NAMALWA (cell line): ENCODE measurements around the gene OR2C3.
A peak's percentile ranks its signal among the peaks of the same experiment; 100 is the strongest.

ENCODE experiments used
- DNase-seq: peaks from one replicate; pipeline ENCODE4 v3.0.0-alpha.2; 2015; ENCODE audit warnings: low spot score

OR2C3 gene

DNA sequence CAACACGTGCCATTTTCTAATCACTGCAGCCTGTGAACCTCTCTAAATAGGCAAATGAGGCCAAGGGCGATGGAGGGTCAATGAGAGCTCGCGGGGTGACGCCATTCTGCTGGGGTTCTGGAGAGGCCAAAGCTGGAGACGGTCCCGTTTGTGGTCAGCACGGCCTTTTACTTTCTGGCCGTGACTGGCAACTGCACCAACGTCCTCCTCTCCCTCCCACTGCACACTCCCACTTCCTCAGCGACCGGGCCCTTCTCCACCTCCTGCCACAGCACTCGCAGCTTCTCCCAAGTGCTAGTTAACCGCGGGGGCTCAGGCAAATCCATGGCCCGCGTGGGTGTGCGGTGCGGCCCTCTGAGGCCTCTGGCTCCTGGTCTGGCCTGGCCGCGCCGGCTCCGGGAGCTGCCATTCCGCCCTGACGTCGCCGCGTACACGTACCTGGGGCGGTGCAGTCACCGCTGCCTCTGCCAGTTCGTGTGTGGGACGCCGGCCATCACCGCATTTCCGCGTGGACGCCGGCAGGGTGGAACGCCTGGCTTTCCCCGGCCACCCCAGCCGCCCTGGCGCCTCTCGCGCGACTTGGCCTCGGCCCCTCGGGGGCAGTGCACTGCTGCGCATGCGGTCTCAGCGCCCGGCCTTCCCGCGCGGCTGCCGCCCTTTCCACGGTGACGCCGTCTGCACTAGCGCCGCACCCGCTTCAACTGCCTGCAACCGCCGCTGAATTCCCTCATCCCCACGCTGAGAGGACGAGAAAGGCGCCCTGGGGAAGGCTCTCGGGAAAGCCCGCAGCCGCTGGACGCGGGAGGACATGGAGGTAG is 18.2 kb downstream of the OR2C3 start:
- DNase-seq: no peak

DNA sequence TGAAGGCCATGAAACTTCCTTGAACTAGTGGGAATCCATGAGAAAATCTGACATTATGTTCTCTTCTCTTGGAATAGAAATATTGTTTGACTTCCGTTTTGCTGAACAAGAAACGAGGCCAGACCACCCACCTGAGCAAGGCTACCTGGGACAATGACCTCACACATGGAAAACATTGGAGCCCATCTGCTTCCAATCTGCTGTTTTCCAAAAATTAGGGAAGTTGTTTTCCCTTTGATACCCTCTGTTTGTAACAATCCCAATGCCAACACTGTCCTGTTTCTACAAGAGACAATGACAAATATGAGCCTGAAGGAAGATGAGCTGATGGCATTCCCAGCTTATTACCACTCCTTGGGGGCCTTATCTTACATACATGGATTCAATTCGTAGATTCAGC is 29.4 kb downstream of the OR2C3 start:
- DNase-seq: no peak

DNA sequence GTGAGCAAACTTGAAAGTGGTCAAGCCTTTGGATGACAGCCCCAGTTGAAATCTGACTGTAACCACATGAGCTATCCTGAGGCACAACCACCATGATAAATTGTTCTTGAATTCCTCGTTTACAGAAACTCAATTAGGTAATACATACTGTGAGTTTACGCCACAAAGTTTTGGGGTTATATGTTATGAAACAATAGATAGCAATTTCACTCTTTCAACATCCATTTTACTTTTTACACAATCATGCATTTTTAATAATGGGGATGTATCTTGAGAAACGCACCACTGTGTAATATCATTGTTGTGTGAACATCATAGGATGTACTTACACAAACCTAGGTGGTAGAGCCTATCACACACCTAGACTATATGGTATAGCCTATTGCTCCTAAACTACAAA is 35.4 kb downstream of the OR2C3 start:
- DNase-seq: no peak

DNA sequence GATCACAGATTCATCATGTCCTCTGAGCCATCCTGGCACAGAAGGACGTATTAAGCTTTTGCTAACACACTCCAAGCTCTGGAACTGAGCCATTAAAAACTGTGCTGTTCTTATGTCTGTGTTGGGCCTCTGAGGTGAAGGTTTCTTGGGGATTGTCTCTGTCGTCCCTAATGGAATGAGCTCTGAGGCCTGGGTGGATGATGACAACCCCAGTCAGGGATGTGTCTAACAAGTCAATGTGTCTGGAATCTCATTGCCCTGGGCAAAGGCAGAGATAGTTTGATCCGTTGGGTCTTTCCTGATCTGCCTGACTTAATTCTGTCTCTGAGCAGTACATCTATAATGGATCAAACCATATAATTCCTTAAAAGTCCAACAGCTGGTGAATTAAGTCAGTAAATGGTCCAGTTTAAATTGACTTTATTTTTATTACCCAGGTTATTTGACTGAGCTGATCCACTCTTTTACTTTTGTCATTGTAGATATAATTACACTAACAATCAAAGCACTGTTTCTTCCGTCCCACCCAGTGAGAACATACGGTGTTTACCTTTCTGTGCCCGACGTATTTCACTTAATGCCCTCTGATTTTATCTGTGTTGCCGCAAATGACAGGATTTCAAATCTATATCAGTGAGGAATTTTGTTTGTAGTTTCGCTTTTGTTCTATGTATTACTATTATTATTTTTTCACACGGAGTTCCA is 39.5 kb downstream of the OR2C3 start:
- no peak for DNase-seq

DNA sequence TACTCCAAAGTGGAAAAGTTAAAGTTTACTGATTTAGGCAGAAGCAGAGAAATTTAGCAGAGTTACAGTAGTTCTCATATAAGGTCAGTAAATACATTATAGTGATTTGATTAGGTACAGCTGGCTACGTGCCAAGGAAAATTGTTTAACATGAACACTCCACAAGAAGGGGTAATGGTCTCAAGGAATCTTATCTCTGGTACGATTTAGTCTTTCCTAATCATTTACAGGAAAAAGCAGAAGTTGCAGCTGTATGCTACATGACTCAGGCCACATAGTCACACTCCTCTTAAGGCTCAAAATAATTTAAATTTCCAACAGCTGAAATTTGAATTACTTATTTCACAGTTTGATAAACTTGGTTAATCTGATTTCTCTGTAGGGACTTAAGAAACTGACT is 41.5 kb downstream of the OR2C3 start:
- no peak for DNase-seq

DNA sequence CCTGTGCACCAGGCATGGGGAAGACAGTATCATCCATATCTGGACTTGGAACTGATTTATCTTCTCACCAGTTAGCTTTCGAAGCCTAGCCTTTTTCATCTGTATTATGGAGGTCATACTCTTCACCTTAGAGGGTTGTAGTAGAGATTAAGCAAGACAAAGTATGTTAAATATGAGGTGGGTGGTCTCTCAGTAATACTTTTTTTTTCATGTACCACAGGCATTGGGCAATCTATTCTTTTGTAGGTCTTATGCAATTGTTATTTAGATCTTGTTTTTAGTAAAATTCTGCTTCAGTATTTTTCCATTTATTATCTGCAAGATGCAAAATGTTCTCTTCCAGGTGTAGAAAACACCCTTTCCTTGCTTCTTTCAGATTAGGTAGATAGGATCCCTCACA is 43.1 kb downstream of the OR2C3 start:
- DNase-seq: no peak

DNA sequence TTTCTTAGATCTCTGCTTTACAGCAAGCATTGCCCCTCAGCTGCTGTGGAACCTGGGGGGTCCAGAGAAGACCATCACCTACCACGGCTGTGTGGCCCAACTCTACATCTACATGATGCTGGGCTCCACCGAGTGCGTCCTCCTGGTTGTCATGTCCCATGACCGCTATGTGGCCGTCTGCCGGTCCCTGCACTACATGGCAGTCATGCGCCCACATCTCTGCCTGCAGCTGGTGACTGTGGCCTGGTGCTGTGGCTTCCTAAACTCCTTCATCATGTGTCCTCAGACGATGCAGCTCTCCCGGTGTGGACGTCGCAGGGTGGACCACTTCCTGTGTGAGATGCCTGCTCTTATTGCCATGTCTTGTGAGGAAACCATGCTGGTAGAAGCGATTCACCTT is 44.9 kb downstream of the OR2C3 start:
- no peak for DNase-seq

DNA sequence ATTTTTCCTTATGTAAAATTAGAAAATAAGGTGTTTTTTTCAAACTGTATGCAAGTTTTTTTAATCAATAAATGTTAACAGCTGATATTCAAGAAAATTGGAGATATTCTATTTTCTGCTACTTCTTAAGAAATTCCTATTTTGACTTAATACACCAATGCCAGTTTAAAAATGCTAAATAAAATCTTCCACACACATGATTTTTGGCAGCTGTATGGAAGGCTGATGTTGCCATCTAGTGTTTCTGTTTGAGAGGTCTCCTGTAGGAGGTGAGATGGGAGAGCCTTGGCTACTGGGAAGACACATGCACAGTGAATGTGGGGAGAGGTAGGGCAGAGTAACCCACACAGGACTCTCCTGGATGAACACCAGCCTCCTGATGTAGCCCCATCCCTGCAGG is 49.2 kb downstream of the OR2C3 start:
- peak; percentile 75 for DNase-seq

DNA sequence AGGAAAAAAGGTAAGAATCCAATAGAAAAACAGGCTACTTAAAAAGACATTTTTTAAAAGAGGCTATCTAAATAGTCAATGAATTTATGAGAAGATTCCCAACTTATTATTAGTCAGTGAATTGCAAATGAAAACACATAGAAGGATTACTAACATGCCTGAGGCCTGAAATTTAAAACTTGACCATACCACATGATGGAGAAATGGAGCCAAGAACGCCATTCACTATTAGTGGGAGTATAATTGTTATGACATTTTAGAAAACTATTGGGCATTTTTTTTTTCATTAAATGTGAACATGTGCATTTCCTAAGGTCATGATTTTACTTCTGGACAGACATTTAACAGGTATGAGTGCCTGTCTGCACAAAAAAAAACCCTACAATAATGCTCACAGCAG is 53.5 kb downstream of the OR2C3 start:
- DNase-seq: no peak

DNA sequence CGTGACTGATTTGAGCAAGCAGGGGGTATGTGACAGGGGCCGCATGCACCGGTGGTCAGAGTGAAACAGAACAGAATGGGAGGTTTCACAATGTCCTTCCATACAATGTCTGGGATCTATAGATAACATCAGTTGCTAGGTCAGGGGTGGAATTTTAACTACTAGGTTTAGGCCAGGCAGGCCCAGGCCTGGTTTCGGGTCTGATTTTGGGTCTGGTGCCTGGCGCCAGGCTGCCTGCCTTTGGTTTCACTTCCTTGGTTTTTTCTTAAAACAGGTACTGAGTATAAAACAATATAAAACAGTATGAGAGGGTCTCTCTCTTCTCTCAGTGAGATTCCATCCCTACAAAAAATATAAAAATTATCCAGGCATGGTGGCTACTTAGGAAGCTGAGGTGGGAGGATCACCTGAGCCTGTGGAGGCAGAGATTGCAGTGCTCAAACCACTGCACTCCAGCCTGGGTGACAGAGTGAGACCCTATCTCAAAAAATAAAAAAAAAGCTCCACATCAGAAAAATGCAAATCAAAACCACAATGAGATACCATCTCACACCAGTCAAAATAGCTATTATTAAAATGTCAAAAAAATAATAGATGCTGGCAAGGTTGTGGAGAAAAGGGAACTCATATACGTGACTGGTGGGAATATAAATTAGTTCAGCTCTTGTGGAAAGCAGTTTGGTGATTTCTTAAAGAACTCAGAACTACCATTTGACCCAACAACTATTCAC is 59.7 kb downstream of the OR2C3 start:
- peak; percentile 72 for DNase-seq

DNA sequence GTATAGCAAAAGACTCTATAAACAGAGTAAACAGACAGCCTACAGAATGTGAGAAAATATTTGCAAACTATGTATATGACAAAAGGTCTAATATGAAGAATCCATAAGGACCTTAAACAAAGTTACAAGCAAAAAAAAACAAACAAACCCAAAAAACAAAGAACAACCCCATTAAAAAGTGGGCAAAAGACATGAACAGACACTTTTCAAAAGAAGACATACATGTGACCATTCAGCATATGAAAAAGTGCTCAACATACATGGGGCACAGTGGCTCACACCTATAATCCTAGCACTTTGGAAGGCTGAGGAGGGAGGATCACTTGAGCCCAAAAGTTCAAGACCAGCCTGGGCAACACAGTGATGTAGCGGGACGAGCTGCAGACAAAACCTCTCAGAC is 60.4 kb downstream of the OR2C3 start:
- no peak for DNase-seq
